ENCODE results near the gene SPG11. TPM values are rescaled to one million over a fixed set of nuclear protein-coding genes. Genes with fewer than 3 reads are reported as not detected.
"Not testable (repeated sequence)": the region's sequence is repeated elsewhere in the genome, so short reads cannot be mapped to it uniquely, and the experiment has no call there.

SPG11 gene
- total and polyA plus RNA-seq, 9 donors = 28.5 to 48.2 (median 39.3) TPM

DNA sequence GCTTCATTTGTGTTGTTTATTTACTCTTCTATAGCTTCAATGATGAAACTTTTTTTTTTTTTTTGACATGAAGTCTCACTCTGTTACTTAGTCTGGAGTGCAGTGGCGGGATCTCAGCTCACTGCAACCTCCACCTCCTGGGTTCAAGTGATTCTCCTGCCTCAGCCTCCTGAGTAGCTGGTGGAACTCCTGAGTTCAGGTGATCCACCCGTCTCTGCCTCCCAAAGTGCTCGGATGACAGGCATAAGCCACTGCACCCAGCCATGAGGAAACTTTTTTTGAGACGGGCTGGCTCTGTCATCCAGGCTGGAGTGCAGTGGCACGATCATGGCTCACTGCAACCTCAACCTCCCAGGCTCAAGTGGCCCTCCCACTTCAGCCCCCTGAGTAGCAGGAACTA lies 131.2 kb downstream of the SPG11 start:
- DNase-seq; H3K36me3 ChIP-seq (ENCODE audit: control insufficient read depth, insufficient read depth, low read length); H3K9me3 ChIP-seq (replicated peaks; ENCODE audit: control insufficient read depth, low read depth, low read length); H3K27ac ChIP-seq (ENCODE audit: low read length); H3K4me1 ChIP-seq (ENCODE audit: control insufficient read depth, insufficient read depth, low read length); H3K27me3 ChIP-seq (ENCODE audit: control insufficient read depth, insufficient read depth, low read length); H3K4me3 ChIP-seq (ENCODE audit: low read length): not testable (repeated sequence)
- 94% methylated on average over 5 of the region's 5 CpGs for WGBS (ENCODE audit: insufficient coverage)

DNA sequence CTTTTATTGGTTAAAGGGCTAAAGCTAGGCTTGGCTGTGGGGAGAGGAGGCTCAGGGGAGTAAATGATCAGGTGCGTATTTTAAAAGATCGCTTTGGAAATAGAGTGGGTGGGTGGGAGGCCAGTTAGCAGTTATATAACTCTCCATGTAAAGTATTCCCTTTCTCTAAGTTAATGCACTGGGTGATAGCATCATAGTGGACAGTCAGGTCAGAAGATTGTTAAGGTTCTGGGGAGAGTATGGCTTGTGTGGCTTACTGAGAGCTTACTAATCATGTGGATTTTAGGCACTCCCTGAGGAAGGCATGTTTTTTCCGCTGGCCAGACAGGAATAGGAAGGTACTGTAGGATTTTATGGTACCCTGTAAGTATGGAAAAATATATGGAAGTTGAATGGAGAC lies 132.8 kb downstream of the SPG11 start:
- H3K4me3 ChIP-seq (ENCODE audit: low read length) = no peak overlapping the region
- DNase-seq = no peak
- H3K9me3 ChIP-seq (replicated peaks; ENCODE audit: control insufficient read depth, low read depth, low read length) = no peaks in the 10 kb centered on the region
- no peak overlapping the region for H3K27ac ChIP-seq (ENCODE audit: low read length)
- WGBS (ENCODE audit: insufficient coverage) = 100% methylated on average over 1 of the region's 3 CpGs
- peaks cover 7% of the 10 kb centered on the region for H3K36me3 ChIP-seq (ENCODE audit: control insufficient read depth, insufficient read depth, low read length)
- no peaks in the 10 kb centered on the region for H3K27me3 ChIP-seq (ENCODE audit: control insufficient read depth, insufficient read depth, low read length)
- peaks cover 3% of the 10 kb centered on the region for H3K4me1 ChIP-seq (ENCODE audit: control insufficient read depth, insufficient read depth, low read length)

DNA sequence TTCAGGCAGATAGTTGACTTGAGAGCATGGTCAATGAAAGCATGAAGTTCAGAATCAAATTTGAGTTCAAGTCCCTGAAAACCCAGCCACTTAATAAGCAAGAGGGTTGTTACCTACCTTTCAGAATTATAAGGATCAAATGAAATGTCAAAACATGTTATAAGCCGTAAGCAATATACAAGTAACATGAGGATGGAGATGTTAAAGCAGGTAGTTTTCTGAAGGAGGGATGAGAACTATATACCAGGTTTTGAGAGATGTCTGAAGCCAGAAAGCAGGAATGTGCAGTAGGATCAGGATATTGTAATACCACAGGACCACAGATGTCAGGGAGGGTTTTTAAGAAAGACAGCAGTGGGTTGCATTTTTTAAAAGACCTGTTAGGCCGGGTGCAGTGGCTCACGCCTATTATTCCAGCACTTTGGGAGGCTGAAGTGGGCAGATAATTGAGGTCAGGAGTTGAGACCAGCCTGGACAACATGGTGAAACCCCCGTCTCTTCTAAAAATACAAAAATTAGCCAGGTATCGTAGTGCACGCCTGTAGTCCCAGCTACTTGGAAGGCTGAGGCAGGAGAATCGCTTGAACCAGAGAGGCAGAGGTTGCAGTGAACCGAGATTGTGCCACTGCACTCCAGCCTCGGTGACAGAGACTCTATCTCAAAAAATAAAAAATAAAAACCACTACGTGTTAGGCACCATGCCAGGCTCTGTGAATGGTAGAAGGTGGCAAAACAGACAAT lies 133.4 kb downstream of the SPG11 start:
- H3K9me3 ChIP-seq (replicated peaks; ENCODE audit: control insufficient read depth, low read depth, low read length) = no peaks in the 10 kb centered on the region
- no peaks in the 10 kb centered on the region for H3K4me1 ChIP-seq (ENCODE audit: control insufficient read depth, insufficient read depth, low read length)
- 70% methylated on average over 3 of the region's 10 CpGs for WGBS (ENCODE audit: insufficient coverage)
- no peak overlapping the region for H3K27ac ChIP-seq (ENCODE audit: low read length)
- no peak for DNase-seq
- peaks cover 5% of the 10 kb centered on the region for H3K36me3 ChIP-seq (ENCODE audit: control insufficient read depth, insufficient read depth, low read length)
- no peaks in the 10 kb centered on the region for H3K27me3 ChIP-seq (ENCODE audit: control insufficient read depth, insufficient read depth, low read length)
- no peak overlapping the region for H3K4me3 ChIP-seq (ENCODE audit: low read length)

DNA sequence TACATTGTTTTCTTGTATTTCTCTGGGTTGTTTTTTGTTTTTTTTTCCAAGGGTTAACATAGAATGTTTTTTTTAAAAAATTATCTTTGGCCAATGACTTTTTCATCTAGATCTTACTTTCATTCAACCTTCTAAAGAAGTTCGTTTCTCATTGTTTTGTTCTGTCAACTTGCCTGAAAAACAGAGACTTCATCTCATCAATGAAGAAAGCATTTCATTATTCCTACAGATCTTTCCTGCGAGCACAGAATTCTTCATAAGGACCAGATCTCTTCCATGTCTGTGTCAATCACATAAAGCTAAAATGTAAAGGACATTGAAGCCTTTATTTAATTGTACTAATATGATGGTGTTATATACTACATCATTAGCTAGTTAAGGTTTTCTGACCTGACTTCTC lies 136.2 kb downstream of the SPG11 start:
- H3K4me3 ChIP-seq (ENCODE audit: low read length) = no peak overlapping the region
- H3K27me3 ChIP-seq (ENCODE audit: control insufficient read depth, insufficient read depth, low read length) = no peaks in the 10 kb centered on the region
- peaks cover 13% of the 10 kb centered on the region for H3K36me3 ChIP-seq (ENCODE audit: control insufficient read depth, insufficient read depth, low read length)
- H3K9me3 ChIP-seq (replicated peaks; ENCODE audit: control insufficient read depth, low read depth, low read length) = no peaks in the 10 kb centered on the region
- no peaks in the 10 kb centered on the region for H3K4me1 ChIP-seq (ENCODE audit: control insufficient read depth, insufficient read depth, low read length)
- 60% methylated on average over 1 of the region's 2 CpGs for WGBS (ENCODE audit: insufficient coverage)
- DNase-seq = no peak
- H3K27ac ChIP-seq (ENCODE audit: low read length) = no peak overlapping the region

DNA sequence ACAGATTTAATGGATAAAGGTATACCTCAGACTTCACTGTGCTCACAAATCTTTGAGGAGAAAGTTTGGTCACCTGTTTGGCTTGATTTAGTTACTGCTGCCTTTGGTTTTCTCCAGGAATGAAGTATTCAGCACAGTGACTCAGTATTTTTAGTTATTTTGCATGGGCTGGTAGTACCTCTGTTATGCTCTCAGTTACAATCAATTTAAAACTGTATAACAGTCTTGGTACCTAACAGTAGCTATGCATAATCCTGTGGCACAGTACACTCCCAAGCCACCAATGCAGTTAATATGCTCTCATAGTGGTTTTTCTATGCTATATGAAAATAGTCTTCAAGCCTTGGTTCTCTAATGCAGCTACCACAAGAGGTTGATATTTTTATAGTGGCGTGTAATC lies 138.4 kb downstream of the SPG11 start:
- WGBS (ENCODE audit: insufficient coverage) = 100% methylated on average over 1 of the region's 1 CpG
- H3K27me3 ChIP-seq (ENCODE audit: control insufficient read depth, insufficient read depth, low read length) = no peaks in the 10 kb centered on the region
- peaks cover 19% of the 10 kb centered on the region for H3K36me3 ChIP-seq (ENCODE audit: control insufficient read depth, insufficient read depth, low read length)
- DNase-seq = no peak
- no peak overlapping the region for H3K27ac ChIP-seq (ENCODE audit: low read length)
- no peaks in the 10 kb centered on the region for H3K4me1 ChIP-seq (ENCODE audit: control insufficient read depth, insufficient read depth, low read length)
- no peaks in the 10 kb centered on the region for H3K9me3 ChIP-seq (replicated peaks; ENCODE audit: control insufficient read depth, low read depth, low read length)
- H3K4me3 ChIP-seq (ENCODE audit: low read length) = no peak overlapping the region

DNA sequence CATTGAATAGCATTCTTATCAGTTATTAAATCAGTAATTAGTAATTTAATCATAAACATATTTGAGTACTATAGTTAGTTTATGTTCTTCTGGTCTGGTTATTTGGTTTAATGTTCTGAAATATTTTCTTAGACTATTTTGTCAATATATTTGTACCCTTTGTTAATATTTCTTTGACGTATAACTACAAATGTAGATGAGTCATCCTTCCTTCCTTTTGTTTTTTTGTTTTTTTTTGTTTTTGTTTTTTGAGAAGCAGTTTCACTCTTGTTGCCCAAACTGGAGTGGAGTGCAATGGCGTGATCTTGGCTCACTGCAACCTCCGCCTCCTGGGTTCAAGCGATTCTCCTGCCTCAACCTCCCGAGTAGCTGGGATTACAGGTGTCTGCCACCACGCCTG lies 143.9 kb downstream of the SPG11 start:
- WGBS (ENCODE audit: insufficient coverage) = no CpG with 5 or more reads among the region's 6 CpGs

DNA sequence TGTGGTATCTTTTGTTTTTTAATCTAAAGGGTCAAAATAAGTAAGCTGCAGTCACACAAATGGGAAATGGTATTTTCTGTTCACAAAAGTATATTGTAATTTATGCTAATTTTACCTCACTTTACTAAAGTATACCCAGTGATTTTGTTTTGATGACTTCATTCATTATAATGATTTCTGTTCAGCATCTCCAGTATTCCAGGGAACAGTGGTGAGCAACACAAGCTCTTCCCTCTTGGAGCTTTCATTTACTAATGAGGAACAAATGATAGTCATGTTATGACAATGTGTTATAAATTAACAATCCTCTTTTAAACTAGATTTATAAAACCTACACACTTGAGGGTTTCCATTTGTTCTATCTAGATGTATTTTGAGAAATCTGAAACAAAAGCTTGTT lies 147.0 kb downstream of the SPG11 start:
- no peaks in the 10 kb centered on the region for H3K27me3 ChIP-seq (ENCODE audit: control insufficient read depth, insufficient read depth, low read length)
- H3K9me3 ChIP-seq (replicated peaks; ENCODE audit: control insufficient read depth, low read depth, low read length) = no peaks in the 10 kb centered on the region
- H3K4me3 ChIP-seq (ENCODE audit: low read length) = no peak overlapping the region
- no peaks in the 10 kb centered on the region for H3K4me1 ChIP-seq (ENCODE audit: control insufficient read depth, insufficient read depth, low read length)
- no peak overlapping the region for H3K27ac ChIP-seq (ENCODE audit: low read length)
- DNase-seq = no peak
- peaks cover 17% of the 10 kb centered on the region for H3K36me3 ChIP-seq (ENCODE audit: control insufficient read depth, insufficient read depth, low read length)

More for the DNA sequence above, 143.9 kb downstream of the SPG11 start:
- no peak overlapping the region for H3K27ac ChIP-seq (ENCODE audit: low read length)
- H3K4me1 ChIP-seq (ENCODE audit: control insufficient read depth, insufficient read depth, low read length) = no peaks in the 10 kb centered on the region
- H3K4me3 ChIP-seq (ENCODE audit: low read length) = no peak overlapping the region
- no peaks in the 10 kb centered on the region for H3K9me3 ChIP-seq (replicated peaks; ENCODE audit: control insufficient read depth, low read depth, low read length)
- no peaks in the 10 kb centered on the region for H3K27me3 ChIP-seq (ENCODE audit: control insufficient read depth, insufficient read depth, low read length)
- peaks cover 28% of the 10 kb centered on the region for H3K36me3 ChIP-seq (ENCODE audit: control insufficient read depth, insufficient read depth, low read length)
- DNase-seq = no peak

Other genes starting within 250 kb of the SPG11 start
- gene CTDSPL2, start 236.0 kb downstream of the SPG11 start, total RNA-seq = 68.8 TPM
- gene CTDSPL2, start 236.0 kb downstream of the SPG11 start, polyA plus RNA-seq (ENCODE audit: insufficient read depth in 1 of 8, insufficient read length in 8 of 8, low replicate concordance in 1 of 8) = 10 to 100 TPM; 26.8 to 45.8 (median 40.6) TPM
- gene EIF3J, start 126.5 kb downstream of the SPG11 start, total RNA-seq = 38.6 TPM
- gene EIF3J, start 126.5 kb downstream of the SPG11 start, polyA plus RNA-seq (ENCODE audit: insufficient read depth in 1 of 8, insufficient read length in 8 of 8, low replicate concordance in 1 of 8) = 100 to 1,000 TPM in 1 of 8 donors, 10 to 100 TPM in 7; 67.8 to 101 (median 94.6) TPM
- gene PATL2, start 47.7 kb upstream of the SPG11 start, total RNA-seq = 0.66 TPM
- gene PATL2, start 47.7 kb upstream of the SPG11 start, polyA plus RNA-seq (ENCODE audit: insufficient read depth in 1 of 8, insufficient read length in 8 of 8, low replicate concordance in 1 of 8) = 1 to 10 TPM in 2 of 8 donors, under 1 TPM in 6; 0.58 to 1.2 (median 0.93) TPM
- gene B2M, start 47.9 kb upstream of the SPG11 start, total RNA-seq = 834 TPM
- gene B2M, start 47.9 kb upstream of the SPG11 start, polyA plus RNA-seq (ENCODE audit: insufficient read depth in 1 of 8, insufficient read length in 8 of 8, low replicate concordance in 1 of 8) = 100 to 1,000 TPM; 469 to 791 (median 629) TPM
- 16.1 TPM for gene TRIM69, start 72.9 kb upstream of the SPG11 start, total RNA-seq
- 10 to 100 TPM; 14.6 to 28.2 (median 23.0) TPM for gene TRIM69, start 72.9 kb upstream of the SPG11 start, polyA plus RNA-seq (ENCODE audit: insufficient read depth in 1 of 8, insufficient read length in 8 of 8, low replicate concordance in 1 of 8)